Hippocampal formation (tissue), 2 donors: Measurements from ENCODE around the gene ZNF48.
"Not testable (repeated sequence)": the region's sequence is repeated elsewhere in the genome, so short reads cannot be mapped to it uniquely, and the experiment has no call there.

Source experiments
- DNase-seq, 2 donors: peaks; one replicate each; lab custom pipeline; 2025; lab: John Stamatoyannopoulos, UW

The ZNF48 gene

DNA sequence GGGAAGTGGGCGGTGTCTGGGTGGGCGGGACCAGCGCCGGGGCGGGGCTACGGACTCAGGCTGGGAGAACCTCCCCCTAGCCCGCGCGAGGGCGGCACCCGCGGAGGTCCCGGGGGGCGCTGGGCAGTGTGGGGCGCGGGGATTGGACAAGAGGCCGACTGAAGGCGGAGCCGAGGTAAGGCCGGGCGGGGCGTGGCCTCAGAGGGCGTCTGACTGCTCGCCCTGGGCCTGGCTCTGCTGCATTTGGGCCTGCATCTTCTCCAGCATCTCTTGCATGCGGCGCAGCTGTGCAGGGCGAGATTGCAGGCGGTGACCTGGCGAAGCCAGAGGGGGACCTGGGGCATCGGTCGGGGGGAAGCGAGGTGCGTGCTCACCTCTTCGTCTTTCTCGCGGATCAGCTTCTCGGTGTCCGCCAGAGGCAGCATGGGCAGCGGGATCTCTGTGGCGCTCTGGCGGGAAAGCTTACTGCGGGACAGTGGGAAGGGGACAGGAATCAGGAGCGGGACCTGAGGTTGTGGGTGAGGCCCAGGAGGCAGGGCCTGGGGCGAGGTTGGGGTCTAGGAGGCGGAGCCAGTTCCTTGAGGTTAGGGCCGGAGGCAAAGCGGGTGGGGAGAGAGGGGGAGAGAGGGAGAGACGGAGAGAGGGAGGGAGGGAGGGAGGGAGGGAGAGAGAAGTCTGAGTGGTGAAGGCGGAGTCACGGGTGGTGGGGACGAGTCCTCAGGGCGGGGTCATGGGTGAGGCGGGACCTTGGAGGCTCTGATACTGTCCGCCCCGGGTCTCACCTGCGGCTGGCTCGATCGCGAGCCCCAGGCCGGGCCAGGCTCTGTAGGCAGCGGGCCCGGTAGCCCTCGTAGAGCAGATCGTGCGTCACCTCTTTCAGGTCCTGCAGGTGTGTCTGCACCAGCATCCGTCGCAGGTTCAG is 16.7 kb upstream of the ZNF48 start:
- peak; percentile 98 to 99 for DNase-seq

DNA sequence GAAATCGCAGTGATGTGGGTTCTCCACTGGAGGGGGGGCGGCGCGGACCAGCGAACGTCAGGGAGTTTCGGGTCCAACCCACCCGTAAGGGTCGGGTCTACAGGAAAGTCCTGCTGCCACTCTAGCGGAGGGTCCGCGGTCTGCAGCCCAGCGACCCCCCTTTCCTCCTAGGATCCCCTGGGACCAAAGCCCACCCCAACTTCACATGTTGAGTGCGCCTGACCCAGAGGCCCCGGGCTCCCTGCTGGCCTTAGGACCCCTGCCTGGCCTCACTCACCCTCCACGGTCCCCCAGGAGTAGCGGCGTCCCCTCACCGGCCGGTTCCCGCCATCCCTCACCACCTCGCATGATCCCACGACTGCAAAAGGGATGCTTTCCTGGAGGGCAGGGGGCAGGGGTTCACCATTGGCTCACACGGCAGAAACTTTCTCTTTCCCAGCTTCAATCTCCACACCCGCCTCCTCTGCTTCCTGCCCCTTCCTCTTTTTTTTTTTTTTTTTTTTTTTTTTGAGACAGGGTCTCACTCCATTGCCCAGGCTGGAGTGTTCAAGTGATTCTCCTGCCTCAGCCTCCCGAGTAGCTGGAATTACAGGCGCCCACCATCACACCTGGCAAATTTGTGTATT is 15.9 kb upstream of the ZNF48 start:
- DNase-seq: no peak

DNA sequence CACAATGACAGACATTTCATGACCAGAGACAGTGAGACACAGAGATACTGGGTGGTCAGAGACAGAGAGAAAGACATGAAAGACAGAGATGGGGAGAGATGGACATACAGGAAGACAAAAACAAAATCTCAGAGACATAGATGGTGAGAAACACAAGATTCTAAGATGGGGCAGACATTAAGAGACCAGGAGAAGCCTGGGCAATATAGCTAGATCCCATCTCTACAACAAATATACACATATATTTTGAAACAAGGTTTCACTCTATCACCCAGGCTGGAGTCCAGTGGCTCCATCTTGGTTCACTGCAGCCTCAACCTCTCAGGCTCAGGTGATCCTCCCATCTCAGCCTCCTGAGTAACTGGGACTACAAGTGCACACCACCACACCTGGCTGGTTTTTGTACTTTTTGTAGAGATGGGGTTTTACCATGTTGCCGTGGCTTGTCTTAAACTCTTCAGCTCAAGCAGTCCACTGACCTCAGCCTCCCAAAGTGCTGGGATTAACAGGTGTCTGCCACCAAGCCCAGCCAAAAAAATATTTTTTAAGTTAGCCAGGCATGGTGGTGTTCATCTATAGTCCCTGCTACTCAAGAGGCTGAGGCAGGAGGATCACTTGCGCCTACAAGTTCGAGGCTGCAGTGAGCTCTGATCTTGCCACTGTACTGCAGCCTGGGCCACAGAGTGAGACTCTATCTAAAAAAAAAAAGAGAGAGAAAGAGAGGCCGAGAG is 15.0 kb upstream of the ZNF48 start:
- no peak for DNase-seq

DNA sequence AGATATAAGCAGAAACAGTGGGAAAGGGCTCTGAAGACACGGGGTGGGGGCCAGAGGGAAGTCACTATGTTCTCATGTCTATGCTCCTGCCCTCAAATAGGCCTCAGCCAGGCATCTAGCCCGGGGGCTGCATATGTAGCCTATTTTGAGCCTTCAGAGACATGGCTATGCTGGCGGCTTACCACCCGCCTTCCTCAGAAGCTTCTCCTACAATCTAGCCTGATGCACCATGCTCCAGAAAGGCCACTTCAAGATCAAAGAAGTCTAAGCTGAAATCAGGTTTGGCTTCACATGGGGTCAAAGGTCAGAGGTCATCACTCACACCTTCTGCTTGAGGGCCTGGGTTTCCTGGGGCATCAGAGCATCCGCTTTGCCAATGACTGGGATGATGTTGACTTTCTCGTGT is 14.4 kb upstream of the ZNF48 start:
- no peak for DNase-seq

DNA sequence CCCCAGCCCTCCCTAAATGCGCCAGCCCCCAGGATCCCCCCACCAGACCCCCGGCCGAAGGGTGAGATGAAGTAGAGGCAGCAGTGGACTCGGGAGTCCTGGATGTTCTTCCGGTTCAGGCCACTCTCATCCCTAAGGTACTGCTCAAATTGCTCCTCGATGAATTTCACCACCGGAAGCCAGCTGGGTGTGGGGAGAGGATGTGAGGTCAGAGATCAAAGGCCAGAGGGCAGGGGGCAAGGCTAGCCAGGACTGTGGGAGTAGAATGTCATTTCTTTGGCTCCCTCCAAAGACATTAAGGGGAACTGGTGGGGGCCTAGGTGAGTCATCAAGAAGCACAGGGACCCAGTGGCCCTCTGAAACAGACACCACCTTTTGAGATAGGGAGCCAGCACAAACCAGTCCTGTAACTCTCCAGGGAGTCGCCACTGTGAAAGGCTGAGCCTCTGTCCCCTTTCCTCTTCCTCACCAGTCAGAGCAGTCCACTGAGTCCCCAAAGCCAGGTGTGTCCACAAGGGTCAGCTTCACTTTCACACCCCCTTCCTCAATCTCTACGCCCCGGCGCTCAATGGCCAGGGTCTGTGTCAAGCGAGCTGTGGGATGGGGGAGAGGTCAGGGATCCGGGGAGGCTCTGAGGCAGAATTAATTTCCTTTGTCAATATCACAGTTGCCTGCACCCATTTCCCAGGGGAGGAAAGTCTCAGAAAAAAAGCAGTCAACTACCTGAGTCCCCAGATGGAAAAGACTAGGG is 13.8 kb upstream of the ZNF48 start:
- no peak for DNase-seq

DNA sequence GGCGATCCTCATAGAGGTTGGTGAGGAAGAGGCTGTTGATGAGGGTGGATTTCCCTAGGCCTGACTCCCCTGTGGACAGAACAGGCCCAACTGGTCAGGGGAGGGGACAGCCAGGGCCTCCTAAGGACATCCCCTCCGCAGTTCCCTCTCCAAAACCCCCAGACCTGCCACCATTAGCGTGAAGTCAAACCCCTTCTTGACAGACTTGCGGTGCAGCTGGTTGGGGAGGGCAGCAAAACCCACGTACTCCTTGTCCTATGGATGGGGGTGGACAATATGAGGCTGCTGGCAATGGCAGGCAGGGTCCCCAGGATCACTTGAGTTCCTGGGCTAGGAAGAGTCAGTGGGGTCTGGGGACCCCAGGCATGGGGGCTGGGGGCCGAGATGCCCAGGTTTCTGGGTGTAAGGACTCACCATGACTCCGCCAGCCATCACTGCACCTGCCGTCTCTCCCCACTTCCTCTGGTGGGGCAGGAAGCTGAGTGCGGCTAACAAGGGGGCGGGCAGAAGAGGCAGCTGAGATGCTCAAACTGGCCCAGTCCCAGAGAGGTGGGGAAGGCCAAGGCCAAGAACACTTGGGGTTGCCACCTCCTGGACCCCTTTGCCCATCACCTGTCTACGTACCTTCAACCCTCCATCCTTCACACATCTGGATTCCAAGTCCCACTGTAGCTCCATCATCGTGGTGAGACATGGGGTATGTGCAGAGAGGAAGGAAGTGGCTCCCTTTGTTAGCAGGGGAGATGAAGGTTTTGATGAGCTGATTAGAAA is 12.9 kb upstream of the ZNF48 start, which contains the start of gene SEPTIN1:
Gene SEPTIN1, minus strand, starts transcription at position 451 of the 771 bp plus-strand sequence. Its CDS starts 19 bp downstream, at position 432.
- DNase-seq: no peak

DNA sequence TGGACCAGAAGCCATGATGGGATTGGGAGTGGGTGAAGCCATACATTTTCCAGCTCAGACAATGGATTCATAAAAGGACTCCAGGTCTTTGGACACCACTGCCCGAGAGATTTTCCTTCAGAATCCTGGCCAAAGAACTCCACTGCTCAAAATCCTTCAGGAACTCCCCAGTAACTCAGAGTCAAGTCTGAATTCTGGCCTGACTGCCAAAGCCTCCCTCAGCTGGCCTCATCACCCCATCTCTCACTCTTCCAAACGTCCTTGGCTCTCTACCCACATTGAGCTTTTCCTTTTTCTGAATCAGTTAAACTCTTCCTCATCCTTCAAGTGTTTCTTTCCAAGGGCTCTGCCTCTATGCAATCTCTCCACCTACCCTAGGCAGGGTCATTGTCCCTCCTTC is 11.7 kb upstream of the ZNF48 start:
- no peak for DNase-seq

DNA sequence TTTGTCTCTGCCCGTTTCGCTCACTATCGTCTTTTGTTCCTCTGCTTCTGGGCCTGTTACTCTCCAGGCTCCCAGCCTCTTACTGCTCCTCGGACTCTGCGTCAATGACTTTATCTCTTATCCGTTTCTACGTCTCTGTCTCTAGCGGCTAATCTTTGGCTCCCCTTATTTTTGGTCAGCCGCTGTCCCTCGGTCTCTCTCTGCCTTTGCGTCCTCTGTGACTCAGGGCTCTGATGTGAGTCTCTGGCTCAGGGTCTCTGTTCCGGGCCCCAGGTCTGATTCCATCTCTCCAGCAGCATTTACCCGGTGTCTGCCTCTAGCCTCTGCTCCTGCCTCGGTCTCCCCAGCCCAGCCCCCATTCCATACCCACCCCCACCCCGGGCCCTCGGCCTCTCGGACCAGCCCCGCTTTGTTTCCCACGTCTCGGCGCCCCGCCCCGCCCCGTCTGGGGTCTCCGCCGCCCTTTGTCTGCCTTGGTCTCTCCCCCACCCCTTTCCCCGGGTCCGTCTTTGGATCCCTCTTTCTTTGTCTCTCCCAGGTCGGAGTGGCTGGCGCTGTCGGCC is 547 bp upstream of the ZNF48 start:
- no peak for DNase-seq

DNA sequence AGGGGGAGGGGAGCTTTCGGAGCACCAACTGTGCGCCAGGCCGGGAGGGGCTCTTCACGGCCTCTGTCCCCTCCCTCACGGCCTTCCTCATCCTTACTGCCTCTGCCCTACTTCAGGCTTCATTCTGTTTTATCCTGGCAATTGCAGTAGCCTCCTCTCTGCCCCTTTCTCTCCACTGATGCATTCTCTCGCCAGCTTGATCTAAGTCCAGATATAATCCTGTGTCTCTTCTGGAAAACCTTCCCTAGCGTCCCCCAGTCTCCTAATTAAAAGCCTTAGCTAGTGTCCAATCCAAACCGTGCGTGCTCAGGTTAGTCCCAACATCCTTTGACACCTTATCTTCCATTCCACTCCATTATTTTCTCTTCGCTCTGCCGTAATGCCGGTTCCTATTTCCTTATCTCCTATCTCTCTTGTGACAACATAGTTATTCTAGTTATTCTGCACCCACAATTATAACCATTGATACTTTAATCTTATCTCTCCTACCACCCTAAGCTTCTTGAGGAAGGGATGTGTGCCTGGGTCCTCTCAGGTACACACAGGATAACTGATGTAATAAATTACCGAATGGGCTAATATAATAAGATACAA is 869 bp downstream of the ZNF48 start:
- peak in 1 of 2 donors; percentile 23 for DNase-seq

DNA sequence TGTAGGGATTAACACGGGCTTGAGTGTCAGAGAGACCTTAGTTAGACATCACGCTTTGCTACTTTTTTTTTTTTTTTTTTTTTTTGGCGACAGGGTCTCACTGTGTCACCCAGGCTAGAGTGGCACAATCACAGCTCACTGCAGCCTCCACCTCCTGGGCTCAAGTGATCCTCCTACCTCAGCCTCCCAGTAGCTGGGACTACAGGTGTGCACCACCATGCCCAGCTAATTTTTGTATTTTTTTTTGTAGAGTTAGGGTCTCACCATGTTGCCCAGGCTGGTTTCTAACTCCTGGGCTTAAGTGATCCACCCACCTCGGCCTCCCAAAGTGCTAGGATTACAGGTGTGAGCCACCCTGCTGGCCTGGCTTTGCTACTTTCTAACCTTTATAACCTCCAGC is 1.4 kb downstream of the ZNF48 start:
- not testable (repeated sequence) for DNase-seq

DNA sequence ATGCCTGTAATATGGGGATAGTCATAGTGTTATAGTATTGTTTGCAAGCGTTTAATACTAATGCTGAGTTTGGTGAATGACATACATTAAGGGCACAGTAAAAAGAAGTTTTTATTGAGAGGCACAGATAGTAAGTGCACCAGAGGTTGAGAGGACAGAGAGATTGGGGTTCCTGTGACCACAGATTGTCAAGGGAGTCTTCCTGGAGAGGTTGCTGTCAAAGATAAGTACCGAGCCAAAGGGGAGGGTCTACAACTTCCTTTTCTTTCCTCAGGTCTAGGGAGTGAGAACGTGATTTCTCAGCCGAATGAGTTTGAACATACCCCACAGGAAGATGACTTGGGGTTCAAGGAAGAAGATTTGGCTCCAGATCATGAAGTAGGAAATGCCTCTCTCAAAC is 1.8 kb downstream of the ZNF48 start:
- DNase-seq: no peak

DNA sequence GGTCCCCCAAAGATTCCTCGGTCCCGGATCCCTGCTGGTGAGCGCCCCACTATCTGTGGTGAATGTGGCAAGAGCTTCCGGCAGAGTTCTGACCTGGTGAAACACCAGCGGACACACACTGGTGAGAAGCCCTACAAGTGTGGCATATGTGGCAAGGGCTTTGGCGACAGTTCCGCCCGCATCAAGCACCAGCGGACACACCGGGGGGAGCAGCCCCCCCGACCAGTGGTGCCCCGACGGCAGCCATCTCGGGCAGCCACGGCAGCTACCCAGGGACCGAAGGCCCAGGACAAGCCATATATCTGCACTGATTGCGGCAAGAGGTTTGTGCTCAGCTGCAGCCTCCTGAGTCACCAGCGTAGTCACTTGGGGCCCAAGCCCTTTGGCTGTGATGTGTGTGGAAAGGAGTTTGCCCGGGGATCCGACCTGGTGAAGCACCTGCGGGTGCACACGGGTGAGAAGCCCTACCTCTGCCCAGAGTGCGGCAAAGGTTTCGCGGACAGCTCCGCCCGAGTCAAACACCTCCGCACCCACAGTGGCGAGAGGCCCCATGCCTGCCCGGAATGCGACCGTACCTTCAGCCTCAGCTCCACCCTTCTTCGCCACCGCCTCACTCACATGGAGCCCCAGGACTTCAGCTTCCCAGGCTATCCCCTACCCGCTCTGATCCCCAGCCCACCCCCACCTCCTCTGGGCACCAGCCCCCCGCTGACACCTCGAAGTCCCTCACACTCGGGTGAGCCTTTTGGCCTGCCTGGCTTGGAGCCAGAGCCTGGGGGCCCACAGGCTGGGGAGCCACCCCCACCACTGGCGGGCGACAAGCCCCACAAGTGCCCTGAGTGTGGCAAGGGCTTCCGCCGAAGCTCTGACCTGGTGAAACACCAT is 2.8 kb downstream of the ZNF48 start:
- DNase-seq: no peak

DNA sequence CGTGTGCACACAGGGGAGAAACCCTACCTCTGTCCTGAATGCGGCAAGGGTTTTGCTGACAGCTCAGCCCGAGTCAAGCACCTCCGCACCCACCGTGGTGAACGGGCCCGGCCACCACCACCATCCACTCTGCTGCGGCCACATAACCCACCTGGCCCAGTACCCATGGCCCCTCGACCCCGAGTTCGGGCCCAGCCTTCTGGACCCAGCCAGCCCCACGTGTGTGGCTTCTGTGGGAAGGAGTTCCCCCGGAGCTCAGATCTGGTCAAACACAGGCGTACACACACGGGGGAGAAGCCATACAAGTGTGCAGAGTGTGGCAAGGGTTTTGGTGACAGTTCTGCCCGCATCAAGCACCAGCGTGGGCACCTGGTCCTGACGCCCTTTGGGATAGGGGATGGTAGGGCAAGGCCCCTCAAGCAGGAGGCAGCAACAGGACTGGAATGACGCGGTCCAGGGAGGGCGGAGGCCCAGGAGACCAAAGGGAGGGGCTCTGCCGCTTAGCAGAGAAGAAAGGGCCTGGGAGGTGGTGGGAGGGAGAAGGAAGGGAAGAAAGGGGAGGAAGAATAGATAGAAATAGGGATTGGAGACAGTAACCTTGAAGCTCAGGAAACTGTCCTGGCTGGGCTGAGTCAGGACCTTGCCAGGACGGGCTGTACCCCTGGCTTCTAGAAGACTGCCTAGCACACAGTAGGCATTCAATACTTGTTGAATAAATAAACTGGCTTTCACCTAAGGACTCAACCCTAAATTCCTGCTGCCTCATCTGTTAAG is 3.6 kb downstream of the ZNF48 start:
- DNase-seq: no peak

DNA sequence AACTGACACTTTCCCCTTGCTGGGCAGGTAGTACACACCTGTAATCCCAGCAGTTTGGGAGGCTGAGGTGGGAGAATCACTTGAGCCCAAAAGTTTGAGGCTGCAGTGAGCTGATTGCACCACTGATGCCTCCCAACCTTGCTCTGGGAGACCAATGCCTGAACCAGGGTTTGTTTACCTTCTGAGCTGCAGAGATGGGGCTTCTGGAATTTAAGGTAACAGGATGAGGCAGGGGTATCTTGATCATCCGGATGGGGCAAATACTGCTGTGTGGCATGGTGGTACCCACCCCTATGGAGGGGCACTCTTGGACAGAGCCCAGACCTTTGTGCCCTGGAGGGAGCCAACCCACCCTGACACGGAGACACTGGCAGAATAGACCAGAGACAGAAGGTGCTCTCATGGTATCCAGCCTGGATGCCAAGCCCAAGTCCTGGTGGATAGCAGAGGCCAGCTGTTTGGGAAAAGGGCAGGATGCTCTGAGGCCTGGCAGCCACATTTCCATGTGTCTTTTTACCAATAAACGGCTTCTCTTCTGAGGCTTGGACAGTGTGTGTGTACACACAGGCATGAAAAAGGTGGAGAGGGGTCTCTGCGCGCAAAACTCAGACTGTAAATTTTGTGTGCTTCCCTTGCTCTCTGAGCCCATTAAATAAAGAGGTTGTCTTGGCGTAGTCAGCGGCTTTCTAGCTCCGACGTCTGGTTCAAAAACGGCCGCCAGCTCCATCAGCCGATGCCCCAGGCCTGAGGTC is 4.4 kb downstream of the ZNF48 start:
- DNase-seq: no peak

DNA sequence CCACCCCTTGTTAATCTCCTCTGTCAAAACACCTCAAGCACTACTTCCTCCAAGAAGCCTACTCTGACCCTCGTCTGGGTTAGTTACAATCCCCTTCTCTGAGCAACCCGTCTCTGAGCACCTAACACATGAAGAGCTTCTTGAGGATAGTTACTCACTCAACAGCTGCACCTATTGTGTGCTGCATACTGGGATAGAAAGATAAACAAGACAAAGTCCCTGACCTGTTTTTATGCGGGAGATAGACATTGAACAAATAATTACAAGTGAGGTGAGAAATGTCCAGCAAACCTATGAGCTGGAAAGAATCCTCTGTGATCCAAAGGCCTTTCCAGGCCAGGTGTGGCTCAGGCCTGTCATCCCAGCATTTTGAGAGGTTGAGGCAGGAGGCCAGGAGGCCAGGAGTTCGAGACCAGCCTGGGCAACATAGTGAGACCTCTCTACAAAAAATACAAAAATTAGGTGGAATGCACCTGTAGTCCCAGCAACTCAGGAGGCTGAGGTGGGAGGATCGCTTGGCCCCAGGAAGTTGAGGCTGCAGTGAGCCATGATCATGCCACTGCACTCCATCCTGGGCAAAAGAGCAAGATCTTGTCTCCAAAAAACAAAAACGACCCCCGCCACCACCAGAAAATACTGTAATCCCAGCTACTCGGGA is 6.7 kb downstream of the ZNF48 start:
- DNase-seq: no peak

DNA sequence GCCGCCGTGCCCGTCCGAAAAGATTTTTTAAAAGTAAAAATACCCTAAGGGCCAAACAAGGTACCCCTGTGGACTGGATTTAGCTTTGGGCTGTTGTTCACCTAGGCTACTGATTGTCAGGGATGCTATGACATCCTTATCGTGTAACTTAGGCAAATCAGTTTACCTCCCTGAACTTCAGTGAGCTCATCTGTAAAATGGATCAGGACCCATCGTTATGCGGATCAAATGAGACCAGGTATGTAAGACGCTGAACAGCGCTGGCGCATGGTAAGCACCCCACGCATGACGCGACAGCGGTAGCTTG is 11.5 kb downstream of the ZNF48 start:
- DNase-seq: no peak

DNA sequence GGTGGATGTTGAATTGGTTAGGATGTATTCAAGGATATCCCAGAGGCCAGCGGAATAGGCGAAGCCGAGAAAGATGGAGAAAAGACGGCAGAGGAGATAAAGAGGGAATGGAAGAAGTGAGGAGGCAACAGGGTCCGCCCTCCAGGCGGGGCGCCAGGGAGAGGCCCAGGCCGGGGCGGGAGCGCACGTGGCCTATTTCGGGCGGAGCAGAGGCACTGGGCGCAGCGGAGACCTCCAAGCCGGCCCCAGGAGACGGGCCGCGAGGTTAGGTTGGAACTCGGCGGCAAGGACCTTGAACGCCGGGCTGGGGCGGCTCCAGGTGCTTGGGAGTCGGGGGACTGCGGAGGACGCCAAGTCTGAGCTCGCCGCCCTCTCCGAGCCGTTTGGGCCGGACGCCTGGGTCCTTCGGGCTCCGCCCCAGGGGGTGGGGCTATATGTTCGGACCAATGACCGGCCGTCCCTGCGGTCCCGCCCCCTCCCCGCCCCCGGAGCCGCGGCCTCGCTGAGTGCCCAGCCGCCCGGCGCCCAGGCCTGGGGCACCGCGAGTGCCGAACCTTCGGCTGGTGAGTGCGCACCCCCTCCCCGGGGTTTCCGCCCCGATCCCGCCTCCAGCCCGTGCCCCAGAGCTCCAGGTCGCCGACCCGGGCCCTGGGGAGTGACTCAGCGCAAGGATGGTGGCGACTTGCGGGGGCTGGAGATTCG is 12.0 kb downstream of the ZNF48 start, which contains the start of gene ZNF771:
Gene ZNF771, plus strand, starts transcription at position 505 of the 702 bp plus-strand sequence. CDS start 448 bp downstream, outside the sequence.
- DNase-seq: peak; percentile 84 to 92
